Lower leg skin (tissue), 3 donors: ENCODE measurements around the gene EDEM3.

Experiments used
- CTCF ChIP-seq, 3 donors: fragments of 450-650 bp; IDR thresholded peaks; one replicate each; pipeline ENCODE4 v1.5.1; 2016; ENCODE audit warnings: antibody characterized with exemption in 3 of 3, mild to moderate bottlenecking in 3 of 3, moderate library complexity in 2 of 3
- POLR2A ChIP-seq, 2 donors: fragments of 450-650 bp; IDR thresholded peaks; one replicate each; pipeline ENCODE4 v1.6.1; 2016 to 2017; ENCODE audit warnings: antibody characterized with exemption in 2 of 2, mild to moderate bottlenecking in 1 of 2, moderate library complexity in 1 of 2

DNA sequence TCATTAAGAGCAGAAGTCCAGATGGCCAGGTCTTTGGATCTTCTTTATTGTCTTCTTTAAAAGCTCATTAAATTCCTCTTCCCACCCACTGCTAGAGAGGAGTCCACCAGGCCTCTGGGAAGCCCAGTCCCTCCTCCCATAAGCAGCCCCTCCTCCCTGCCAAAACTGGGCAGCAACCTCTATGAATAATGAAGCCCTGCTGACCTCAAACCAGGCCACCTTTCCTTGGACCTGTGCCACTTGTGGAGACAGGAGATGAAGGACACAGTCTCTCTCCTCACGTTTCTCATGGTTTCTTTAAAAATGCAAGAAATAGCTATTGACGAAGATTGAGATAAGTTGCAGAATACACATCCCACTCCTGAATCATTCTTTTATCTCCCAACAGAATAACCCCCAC lies 112.8 kb downstream of the EDEM3 start:
- no peak for TF ChIP-seq CTCF (IDR thresholded peaks at IDR 0.05)
- no peak for TF ChIP-seq POLR2A (IDR thresholded peaks at IDR 0.05)
